SK-N-SH (cell line): Measurements from ENCODE around the gene CRTC1. TPM values are rescaled to one million over a fixed set of nuclear protein-coding genes. Genes with fewer than 3 reads are reported as not detected.

Experiments
- CTCF ChIA-PET: fragments of 300-600, 350-600 bp; formaldehyde crosslinking; extraction: SDS; loops from one replicate; lab custom pipeline; 2021; lab: Yijun Ruan, JAX
- POLR2A ChIA-PET: fragments of 350-600 bp; sonication (Branson Sonifier 250); formaldehyde crosslinking; extraction: SDS; loops from one replicate; lab custom pipeline; 2020; ENCODE audit warnings: antibody characterized with exemption, inconsistent platforms; lab: Yijun Ruan, JAX
- DNase-seq: peaks from one replicate; pipeline ENCODE4 v3.0.0; 2012
- H2AFZ ChIP-seq: fragments of 200-600 bp; sonication (generic); 2 replicates; pipeline ENCODE4 v1.8.1; 2016; ENCODE audit warnings: antibody characterized with exemption, mild to moderate bottlenecking, low read depth
- H3F3A ChIP-seq: fragments of 200-600 bp; sonication (generic); replicated peaks from 2 replicates; pipeline ENCODE3; 2016; ENCODE audit warnings: antibody characterized with exemption, mild to moderate bottlenecking; ENCODE audit not compliant: insufficient read depth
- H3K27ac ChIP-seq, 2 experiments: fragments of 200-500 bp in 1 of 2; fragments of 200-600 bp in 1 of 2; sonication (Bioruptor generic) in 1 of 2; sonication (generic), shearing (Covaris generic) in 1 of 2; 2 replicates each; pipeline versions ENCODE4 v1.5.1 to v1.6.1; 2014 to 2016; ENCODE audit warnings: low read depth in 2 of 2, inconsistent platforms in 1 of 2, low read length in 1 of 2, mild to moderate bottlenecking in 1 of 2, mixed read lengths in 1 of 2
- H3K27me3 ChIP-seq: fragments of 200-600 bp; sonication (generic), shearing (Covaris generic); 2 replicates; pipeline ENCODE4 v1.6.1; 2016; ENCODE audit warnings: mixed run types; ENCODE audit not compliant: insufficient read depth
- H3K36me3 ChIP-seq, 2 experiments: fragments of 200-500 bp in 1 of 2; fragments of 200-600 bp in 1 of 2; sonication (Bioruptor generic) in 1 of 2; sonication (generic) in 1 of 2; replicated peaks in 1 of 2; 2 replicates each; pipeline versions ENCODE3 to v1.5.1; 2014 to 2016; ENCODE audit warnings: low read length in 1 of 2, mild to moderate bottlenecking in 1 of 2; ENCODE audit not compliant: insufficient read depth in 2 of 2, control insufficient read depth in 1 of 2
- H3K4me1 ChIP-seq, 2 experiments: fragments of 200-500 bp in 1 of 2; fragments of 200-600 bp in 1 of 2; sonication (Bioruptor generic) in 1 of 2; sonication (generic), shearing (Covaris generic) in 1 of 2; 2 replicates each; pipeline versions ENCODE4 v1.5.1 to v1.6.1; 2014 to 2016; ENCODE audit warnings: low read depth in 1 of 2, low read length in 1 of 2, mixed run types in 1 of 2; ENCODE audit not compliant: insufficient read depth in 2 of 2, control insufficient read depth in 1 of 2
- H3K4me2 ChIP-seq: fragments of 200-600 bp; sonication (generic), shearing (Covaris generic); 2 replicates; pipeline ENCODE4 v1.6.1; 2017; ENCODE audit warnings: mixed run types
- H3K4me3 ChIP-seq, 2 experiments: fragments of 200-500 bp in 1 of 2; fragments of 200-600 bp in 1 of 2; sonication (Bioruptor generic) in 1 of 2; sonication (generic), shearing (Covaris generic) in 1 of 2; 2 replicates each; pipeline versions ENCODE4 v1.5.1 to v1.8.1; 2014 to 2016; ENCODE audit warnings: low read depth in 2 of 2, inconsistent platforms in 1 of 2, low read length in 1 of 2, mild to moderate bottlenecking in 1 of 2, mixed read lengths in 1 of 2, moderate library complexity in 1 of 2
- H3K79me2 ChIP-seq: fragments of 200-600 bp; sonication (generic); 2 replicates; pipeline ENCODE4 v1.8.1; 2017; ENCODE audit warnings: mild to moderate bottlenecking; ENCODE audit not compliant: insufficient read depth
- H3K9ac ChIP-seq: fragments of 200-600 bp; sonication (generic); 2 replicates; pipeline ENCODE4 v1.6.1; 2017; ENCODE audit warnings: mixed run types
- H3K9me2 ChIP-seq: fragments of 200-600 bp; sonication (generic); 2 replicates; pipeline ENCODE4 v1.6.1; 2017; ENCODE audit warnings: mixed run types
- H3K9me3 ChIP-seq: fragments of 200-600 bp; sonication (generic); 2 replicates; pipeline ENCODE4 v1.6.1; 2017; ENCODE audit warnings: mixed run types, mild to moderate bottlenecking, moderate library complexity
- H4K20me1 ChIP-seq: fragments of 200-600 bp; sonication (generic); 2 replicates; pipeline ENCODE4 v1.6.1; 2017; ENCODE audit warnings: mild to moderate bottlenecking, mixed run types; ENCODE audit not compliant: insufficient read depth
- CHD2 ChIP-seq: fragments of 150-350 bp; IDR thresholded peaks from 2 replicates; pipeline ENCODE4 v1.6.1; 2018; ENCODE audit warnings: low read length; ENCODE audit not compliant: partially characterized antibody
- CTCF ChIP-seq: fragments of 200-600 bp; sonication (generic); IDR thresholded peaks from 2 replicates; pipeline ENCODE4 v1.6.1; 2017; ENCODE audit warnings: antibody characterized with exemption, mild to moderate bottlenecking, moderate library complexity
- FOXM1 ChIP-seq: IDR thresholded peaks from 2 replicates; pipeline ENCODE4 v1.4.0; 2012; ENCODE audit warnings: low read depth, mild to moderate bottlenecking
- MXI1 ChIP-seq: IDR thresholded peaks from 2 replicates; pipeline ENCODE4 v1.6.1; 2012; ENCODE audit warnings: mild to moderate bottlenecking, low read depth, low read length, improper control_type of control experiment
- NFIC ChIP-seq: IDR thresholded peaks from 2 replicates; pipeline ENCODE4 v1.4.0; 2012; ENCODE audit warnings: borderline replicate concordance
- PBX3 ChIP-seq: IDR thresholded peaks from 2 replicates; pipeline ENCODE4; 2012
- POLR2AphosphoS5 ChIP-seq: IDR thresholded peaks from 2 replicates; pipeline ENCODE4 v1.6.1; 2012; ENCODE audit warnings: low read depth, low read length
- RAD21 ChIP-seq: IDR thresholded peaks from 2 replicates; pipeline ENCODE4 v1.6.1; 2012; ENCODE audit warnings: mild to moderate bottlenecking, low read length
- RFX5 ChIP-seq: IDR thresholded peaks from 2 replicates; pipeline ENCODE4 v1.6.1; 2012; ENCODE audit warnings: mild to moderate bottlenecking, improper control_type of control experiment, low read length
- SMC3 ChIP-seq: IDR thresholded peaks from 2 replicates; pipeline ENCODE4 v1.6.1; 2012; ENCODE audit warnings: low read depth, low read length, improper control_type of control experiment
- TAF1 ChIP-seq: IDR thresholded peaks from 2 replicates; pipeline ENCODE4 v1.6.1; 2012; ENCODE audit warnings: low read depth, mild to moderate bottlenecking, low read length, moderate library complexity, borderline replicate concordance
- TCF12 ChIP-seq: IDR thresholded peaks from 2 replicates; pipeline ENCODE4 v1.4.0; 2012
- USF2 ChIP-seq: fragments of 150-350 bp; IDR thresholded peaks from 2 replicates; pipeline ENCODE4 v1.6.1; 2017; ENCODE audit warnings: antibody characterized with exemption, low read length, low read depth, borderline replicate concordance
- WGBS: methylation state at CpG from one replicate; pipeline ENCODE4 v1.1.6; 2017; ENCODE audit warnings: low lambda C conversion rate; 5-methylcytosine and 5-hydroxymethylcytosine counted together
- polyA plus RNA-seq, 3 experiments: library from polyadenylated mRNA; depleted of rRNA; stranded (reverse); fragments of >200 nt; gene quantifications; 2 replicates each; pipeline ENCODE4 v1.2.3, GENCODE V29; 2012
- TF ChIP-seq, protein P1 (sequence below): IDR thresholded peaks from 2 replicates; pipeline ENCODE4 v1.4.0; 2012; ENCODE audit warnings: low read depth, borderline replicate concordance

Gene CRTC1
- polyA plus RNA-seq, 1 of the 3 experiments (the other 2 are of a cell fraction), result 5.0 TPM

DNA sequence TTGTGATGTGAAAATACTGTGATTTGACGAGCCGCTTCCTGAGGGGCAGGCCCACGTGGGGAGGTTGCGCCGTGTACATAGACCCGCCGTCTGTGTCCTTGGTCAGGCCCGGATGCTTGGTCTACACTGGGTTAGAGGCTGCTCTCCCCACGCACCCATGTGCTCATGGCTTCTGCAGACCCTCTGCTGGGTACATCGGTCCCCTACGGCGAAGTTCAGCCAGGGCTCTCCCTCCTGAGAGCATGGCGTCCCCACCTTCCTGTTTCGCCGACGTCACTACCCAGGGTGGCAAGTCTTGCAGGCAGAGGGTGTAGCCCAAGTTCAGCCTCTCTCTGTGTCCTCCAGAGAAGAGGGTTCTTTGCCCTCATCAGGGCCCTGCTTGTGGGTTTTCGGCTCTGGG is 96.6 kb downstream of the CRTC1 start:
- POLR2A ChIA-PET, result no interaction called here
- H3K9me3 ChIP-seq, result no peaks in the 10 kb centered on the region
- H3K27ac ChIP-seq, result no peak overlapping the region
- H3K36me3 ChIP-seq, result no peaks in the 10 kb centered on the region
- TF ChIP-seq POLR2AphosphoS5, result no peak
- TF ChIP-seq PBX3, result no peak
- no peaks in the 10 kb centered on the region for H3K79me2 ChIP-seq
- H3K4me2 ChIP-seq, result no peak overlapping the region
- H3K27me3 ChIP-seq, result no peaks in the 10 kb centered on the region
- H3F3A ChIP-seq, result peaks cover 10% of the 10 kb centered on the region
- no peaks in the 10 kb centered on the region for H3K9me2 ChIP-seq
- no peak overlapping the region for H2AFZ ChIP-seq
- 94% methylated on average over 13 of the region's 17 CpGs for WGBS
- no peak for DNase-seq
- H3K9ac ChIP-seq, result no peak overlapping the region
- no peak overlapping the region for H3K4me3 ChIP-seq
- H4K20me1 ChIP-seq, result no peaks in the 10 kb centered on the region
- CTCF ChIA-PET, result interaction anchor here (1.1 to 3.4 kb wide), 2 partner anchors 8 to 67 kb away, joined by 4 to 14 read pairs; no protein-coding TSS in a partner anchor
- H3K4me1 ChIP-seq, result peaks cover 17 to 20% of the 10 kb centered on the region in 2 experiments; a peak in 3 of 4 replicates

- no peak overlapping the region for H3K4me3 ChIP-seq
- ChIA-PET CTCF (interaction anchor here (1.1 to 3.4 kb wide), 3 partner anchors 8 to 67 kb away, joined by 3 to 14 read pairs (median 4); no protein-coding TSS in a partner anchor), POLR2A (interaction anchor here (0.6 kb wide), 1 partner anchor 9 kb away, joined by 3 read pairs; no protein-coding TSS in a partner anchor)
- H3K4me2 ChIP-seq, result no peak overlapping the region
- 68% methylated on average over 5 of the region's 10 CpGs for WGBS
- no peak overlapping the region for H3K27ac ChIP-seq
- no peaks in the 10 kb centered on the region for H3K27me3 ChIP-seq
- peaks cover 19 to 21% of the 10 kb centered on the region in 2 experiments; a peak in 3 of 4 replicates for H3K4me1 ChIP-seq
- no peak overlapping the region for H2AFZ ChIP-seq
- H3K79me2 ChIP-seq, result no peaks in the 10 kb centered on the region
- no peak for DNase-seq
- no peaks in the 10 kb centered on the region for H3K9me2 ChIP-seq
- no peak for TF ChIP-seq TCF12
- no peak for TF ChIP-seq FOXM1
- TF ChIP-seq SMC3, result 0 out of 2 replicates have a peak, but pooled peaks have one; percentile 4
- TF ChIP-seq POLR2AphosphoS5, result no peak
- TF ChIP-seq TAF1, result no peak
- no peak for TF ChIP-seq MXI1
- no peak for TF ChIP-seq CTCF
- TF ChIP-seq RFX5, result no peak
- TF ChIP-seq CHD2, result no peak
- TF ChIP-seq NFIC, result no peak
- TF ChIP-seq, protein P1, sequence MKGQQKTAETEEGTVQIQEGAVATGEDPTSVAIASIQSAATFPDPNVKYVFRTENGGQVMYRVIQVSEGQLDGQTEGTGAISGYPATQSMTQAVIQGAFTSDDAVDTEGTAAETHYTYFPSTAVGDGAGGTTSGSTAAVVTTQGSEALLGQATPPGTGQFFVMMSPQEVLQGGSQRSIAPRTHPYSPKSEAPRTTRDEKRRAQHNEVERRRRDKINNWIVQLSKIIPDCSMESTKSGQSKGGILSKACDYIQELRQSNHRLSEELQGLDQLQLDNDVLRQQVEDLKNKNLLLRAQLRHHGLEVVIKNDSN, result no peak
- TF ChIP-seq RAD21, result 0 out of 2 replicates have a peak, but pooled peaks have one; percentile 3
- no peak for TF ChIP-seq USF2
- H3K9ac ChIP-seq, result no peak overlapping the region
- H4K20me1 ChIP-seq, result no peaks in the 10 kb centered on the region
- no peaks in the 10 kb centered on the region for H3K9me3 ChIP-seq
- peaks cover 10% of the 10 kb centered on the region for H3F3A ChIP-seq
- no peaks in the 10 kb centered on the region for H3K36me3 ChIP-seq
Observed at GRCh38 chr19:18780631-18781030, 97.2 kb downstream of the CRTC1 start.
